Tibial nerve (tissue), 4 donors: ENCODE measurements around the gene LSM10.

Source experiments
- EP300 ChIP-seq, 2 donors: sonication (generic); formaldehyde crosslinking; IDR thresholded peaks; one replicate each; pipeline ENCODE4 v1.6.1; 2017; ENCODE audit warnings: antibody characterized with exemption in 2 of 2, mild to moderate bottlenecking in 1 of 2
- POLR2A ChIP-seq, 2 donors: fragments of 450-650 bp; IDR thresholded peaks; one replicate each; pipeline ENCODE4 v1.6.1; 2017; ENCODE audit warnings: antibody characterized with exemption in 2 of 2, mild to moderate bottlenecking in 2 of 2, moderate library complexity in 2 of 2
- TF ChIP-seq, protein P1 (sequence below), 5 experiments: fragments of 200-600 bp in 3 of 5; fragments of 450-650 bp in 2 of 5; sonication (generic) in 3 of 5; IDR thresholded peaks; one replicate each; pipeline ENCODE4 v1.5.1; 2016 to 2019; ENCODE audit warnings: antibody characterized with exemption in 5 of 5, mild to moderate bottlenecking in 3 of 5, moderate library complexity in 2 of 5

DNA sequence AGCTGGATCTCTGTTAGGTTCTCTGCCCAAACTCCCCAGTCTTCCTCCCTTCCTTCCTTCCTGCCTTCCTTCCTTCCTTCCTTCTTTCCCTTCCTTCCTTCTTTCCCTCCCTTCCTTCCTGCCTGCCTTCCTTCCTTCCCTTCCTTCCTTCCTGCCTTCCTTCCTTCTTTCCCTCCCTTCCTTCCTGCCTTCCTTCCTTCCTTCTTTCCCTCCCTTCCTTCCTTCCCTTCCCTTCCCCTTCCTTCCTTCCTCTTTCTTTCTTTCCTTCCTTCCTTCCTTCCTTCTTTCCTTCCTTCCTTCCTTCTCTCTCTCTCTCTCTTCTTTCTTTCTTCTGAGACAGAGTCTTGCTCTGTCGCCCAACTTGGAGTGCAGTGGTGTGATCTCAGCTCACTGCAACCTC lies 8.7 kb upstream of the LSM10 start:
- no peak for TF ChIP-seq EP300 (IDR thresholded peaks at IDR 0.05)
- TF ChIP-seq, protein P1, sequence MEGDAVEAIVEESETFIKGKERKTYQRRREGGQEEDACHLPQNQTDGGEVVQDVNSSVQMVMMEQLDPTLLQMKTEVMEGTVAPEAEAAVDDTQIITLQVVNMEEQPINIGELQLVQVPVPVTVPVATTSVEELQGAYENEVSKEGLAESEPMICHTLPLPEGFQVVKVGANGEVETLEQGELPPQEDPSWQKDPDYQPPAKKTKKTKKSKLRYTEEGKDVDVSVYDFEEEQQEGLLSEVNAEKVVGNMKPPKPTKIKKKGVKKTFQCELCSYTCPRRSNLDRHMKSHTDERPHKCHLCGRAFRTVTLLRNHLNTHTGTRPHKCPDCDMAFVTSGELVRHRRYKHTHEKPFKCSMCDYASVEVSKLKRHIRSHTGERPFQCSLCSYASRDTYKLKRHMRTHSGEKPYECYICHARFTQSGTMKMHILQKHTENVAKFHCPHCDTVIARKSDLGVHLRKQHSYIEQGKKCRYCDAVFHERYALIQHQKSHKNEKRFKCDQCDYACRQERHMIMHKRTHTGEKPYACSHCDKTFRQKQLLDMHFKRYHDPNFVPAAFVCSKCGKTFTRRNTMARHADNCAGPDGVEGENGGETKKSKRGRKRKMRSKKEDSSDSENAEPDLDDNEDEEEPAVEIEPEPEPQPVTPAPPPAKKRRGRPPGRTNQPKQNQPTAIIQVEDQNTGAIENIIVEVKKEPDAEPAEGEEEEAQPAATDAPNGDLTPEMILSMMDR (IDR thresholded peaks at IDR 0.05), result no peak
- TF ChIP-seq POLR2A (IDR thresholded peaks at IDR 0.05), result no peak
